IMR-90 (cell line): Measurements from ENCODE around the gene SAXO1. TPM values are rescaled to one million over a fixed set of nuclear protein-coding genes. Genes with fewer than 3 reads are reported as not detected.

Experiments used
- ATAC-seq: fragments of 200-7000 bp; cut with Tn5 transposase; 2 replicates; pipeline ENCODE4 v1.9.1; 2020; ENCODE audit warnings: low read depth, mild to moderate bottlenecking, moderate library complexity
- BruUV-seq: library from RNA; stranded (reverse); fragments of 400-500 nt; replicated peaks from 2 replicates; lab custom pipeline; 2021; lab: Mats Ljungman, UMichigan
- CTCF ChIA-PET: fragments of 300-600 bp; formaldehyde crosslinking; extraction: SDS; loops from one replicate; lab custom pipeline; 2021; ENCODE audit warnings: antibody characterized with exemption; lab: Yijun Ruan, JAX
- POLR2A ChIA-PET: fragments of 300-600 bp; sonication (Branson Sonifier 250); formaldehyde crosslinking; loops from one replicate; lab custom pipeline; 2022; ENCODE audit warnings: antibody characterized with exemption; ENCODE audit not compliant: unreplicated experiment; lab: Charles Lee
- DNase-seq: peaks from one replicate; pipeline ENCODE4 v3.0.0; 2013
- H2AFZ ChIP-seq: replicated peaks from 2 replicates; pipeline ENCODE3; 2013; ENCODE audit warnings: low read length, mild to moderate bottlenecking; ENCODE audit not compliant: poor library complexity
- H2AK5ac ChIP-seq: 2 replicates; pipeline ENCODE4 v1.6.1; 2013; ENCODE audit warnings: low read depth, low read length, inconsistent platforms
- H2AK9ac ChIP-seq: replicated peaks from 2 replicates; pipeline ENCODE3; 2013; ENCODE audit warnings: mild to moderate bottlenecking, low read depth, low read length, moderate library complexity; ENCODE audit not compliant: poor library complexity
- H2BK120ac ChIP-seq: 2 replicates; pipeline ENCODE4 v1.6.1; 2013; ENCODE audit warnings: low read depth, low read length, inconsistent platforms
- H2BK15ac ChIP-seq: 3 replicates; pipeline ENCODE4 v1.6.1; 2013; ENCODE audit warnings: low read depth, low read length, inconsistent platforms
- H2BK20ac ChIP-seq: 2 replicates; pipeline ENCODE4 v1.6.1; 2013; ENCODE audit warnings: low read depth, mild to moderate bottlenecking, inconsistent platforms, low read length, moderate library complexity
- H2BK5ac ChIP-seq: 2 replicates; pipeline ENCODE4 v1.6.1; 2013; ENCODE audit warnings: mild to moderate bottlenecking, low read depth, low read length, inconsistent platforms; ENCODE audit not compliant: poor library complexity, severe bottlenecking
- H3K14ac ChIP-seq: replicated peaks from 2 replicates; pipeline ENCODE4 v1.6.1; 2013; ENCODE audit warnings: low read depth, low read length, inconsistent platforms
- H3K18ac ChIP-seq: 2 replicates; pipeline ENCODE4 v1.6.1; 2013; ENCODE audit warnings: low read depth, low read length, control low read depth
- H3K23ac ChIP-seq: 2 replicates; pipeline ENCODE4 v1.6.1; 2013; ENCODE audit warnings: low read depth, low read length, inconsistent platforms
- H3K27ac ChIP-seq: 2 replicates; pipeline ENCODE4 v1.5.1; 2013; ENCODE audit warnings: mild to moderate bottlenecking, control low read depth, low read length; ENCODE audit not compliant: insufficient read depth
- H3K27me3 ChIP-seq: 2 replicates; pipeline ENCODE4 v1.6.1; 2013; ENCODE audit warnings: low read length; ENCODE audit not compliant: control insufficient read depth, insufficient read depth
- H3K36me3 ChIP-seq: 2 replicates; pipeline ENCODE4 v1.6.1; 2013; ENCODE audit warnings: low read length, mixed read lengths; ENCODE audit not compliant: control insufficient read depth, insufficient read depth
- H3K4ac ChIP-seq: 2 replicates; pipeline ENCODE4 v1.6.1; 2013; ENCODE audit warnings: low read depth, low read length, inconsistent platforms
- H3K4me1 ChIP-seq: 2 replicates; pipeline ENCODE4 v1.6.1; 2013; ENCODE audit warnings: low read length, mixed read lengths; ENCODE audit not compliant: control insufficient read depth, insufficient read depth
- H3K4me2 ChIP-seq: 2 replicates; pipeline ENCODE4 v1.6.1; 2013; ENCODE audit warnings: low read depth, mild to moderate bottlenecking, control low read depth, low read length, moderate library complexity
- H3K4me3 ChIP-seq: 2 replicates; pipeline ENCODE4 v1.5.1; 2013; ENCODE audit warnings: low read depth, mild to moderate bottlenecking, control low read depth, low read length, moderate library complexity; ENCODE audit not compliant: insufficient read depth
- H3K56ac ChIP-seq: 2 replicates; pipeline ENCODE4 v1.6.1; 2013; ENCODE audit warnings: low read length, inconsistent platforms; ENCODE audit not compliant: insufficient read depth; ENCODE audit errors: extremely low read depth
- H3K79me1 ChIP-seq, 2 experiments: 2 replicates each; pipeline ENCODE4 v1.6.1; 2013; ENCODE audit warnings: low read length in 2 of 2, inconsistent platforms in 1 of 2, low read depth in 1 of 2
- H3K9ac ChIP-seq: 2 replicates; pipeline ENCODE4 v1.6.1; 2013; ENCODE audit warnings: low read depth, low read length, control low read depth
- H3K9me1 ChIP-seq: 2 replicates; pipeline ENCODE4 v1.6.1; 2013; ENCODE audit warnings: low read length, inconsistent platforms; ENCODE audit not compliant: insufficient read depth
- H3K9me3 ChIP-seq: 2 replicates; pipeline ENCODE4 v1.6.1; 2013; ENCODE audit warnings: low read length; ENCODE audit not compliant: control insufficient read depth, insufficient read depth
- H4K20me1 ChIP-seq: 2 replicates; pipeline ENCODE4 v1.6.1; 2013; ENCODE audit warnings: low read length, inconsistent platforms; ENCODE audit not compliant: insufficient read depth
- H4K5ac ChIP-seq: 2 replicates; pipeline ENCODE4 v1.6.1; 2013; ENCODE audit warnings: mild to moderate bottlenecking, low read depth, low read length, control low read depth
- H4K8ac ChIP-seq, 2 experiments: 2 replicates each; pipeline ENCODE4 v1.6.1; 2013; ENCODE audit warnings: low read depth in 2 of 2, low read length in 2 of 2, control low read depth in 1 of 2, inconsistent platforms in 1 of 2
- H4K91ac ChIP-seq: 2 replicates; pipeline ENCODE4 v1.6.1; 2013; ENCODE audit warnings: low read depth, low read length, inconsistent platforms; ENCODE audit not compliant: insufficient read depth
- BHLHE40 ChIP-seq: fragments of 150-350 bp; IDR thresholded peaks from 2 replicates; pipeline ENCODE4 v1.6.1; 2016; ENCODE audit warnings: mild to moderate bottlenecking, low read depth, low read length
- CEBPB ChIP-seq: IDR thresholded peaks from 2 replicates; pipeline ENCODE4 v1.6.1; 2012; ENCODE audit warnings: low read depth, low read length, improper control_type of control experiment
- CHD1 ChIP-seq: IDR thresholded peaks from 2 replicates; pipeline ENCODE4 v1.6.1; 2012; ENCODE audit warnings: low read depth, low read length, improper control_type of control experiment
- CTCF ChIP-seq: conservative IDR thresholded peaks from 2 replicates; pipeline ENCODE4 v1.5.1; 2012; ENCODE audit warnings: mild to moderate bottlenecking, low read depth, low read length, improper control_type of control experiment
- ELK1 ChIP-seq: fragments of 150-350 bp; IDR thresholded peaks from 2 replicates; pipeline ENCODE4 v1.6.1; 2016; ENCODE audit warnings: low read depth, mild to moderate bottlenecking, low read length, moderate library complexity, borderline replicate concordance
- FOS ChIP-seq: fragments of 150-350 bp; IDR thresholded peaks from 2 replicates; pipeline ENCODE4 v1.6.1; 2016; ENCODE audit warnings: low read depth, low read length
- MAFK ChIP-seq: IDR thresholded peaks from 2 replicates; pipeline ENCODE4 v1.6.1; 2012; ENCODE audit warnings: low read depth, low read length, improper control_type of control experiment
- MAZ ChIP-seq: IDR thresholded peaks from 2 replicates; pipeline ENCODE4 v1.6.1; 2012; ENCODE audit warnings: low read depth, mild to moderate bottlenecking, low read length, improper control_type of control experiment, moderate library complexity, borderline replicate concordance
- MXI1 ChIP-seq: IDR thresholded peaks from 2 replicates; pipeline ENCODE4 v1.6.1; 2012; ENCODE audit warnings: low read depth, mild to moderate bottlenecking, low read length, moderate library complexity, borderline replicate concordance
- NFE2L2 ChIP-seq: fragments of 150-350 bp; IDR thresholded peaks from 2 replicates; pipeline ENCODE4 v1.6.1; 2016; ENCODE audit warnings: low read depth, mild to moderate bottlenecking, low read length
- POLR2A ChIP-seq: IDR thresholded peaks from 2 replicates; pipeline ENCODE4 v1.6.1; 2012; ENCODE audit warnings: mild to moderate bottlenecking, low read depth, low read length
- RAD21 ChIP-seq: IDR thresholded peaks from 2 replicates; pipeline ENCODE4 v1.6.1; 2012; ENCODE audit warnings: low read length, improper control_type of control experiment
- RCOR1 ChIP-seq: IDR thresholded peaks from 2 replicates; pipeline ENCODE4 v1.6.1; 2012; ENCODE audit warnings: mild to moderate bottlenecking, low read length, improper control_type of control experiment; ENCODE audit not compliant: insufficient replicate concordance
- RFX5 ChIP-seq: IDR thresholded peaks from 2 replicates; pipeline ENCODE4 v1.8.0; 2012; ENCODE audit warnings: low read depth, mild to moderate bottlenecking, low read length, moderate library complexity
- SMC3 ChIP-seq: fragments of 150-350 bp; IDR thresholded peaks from 2 replicates; pipeline ENCODE4 v1.6.1; 2016; ENCODE audit warnings: low read depth, mild to moderate bottlenecking, antibody characterized with exemption, low read length, moderate library complexity
- USF2 ChIP-seq: fragments of 150-350 bp; IDR thresholded peaks from 2 replicates; pipeline ENCODE4 v1.6.1; 2017; ENCODE audit warnings: mild to moderate bottlenecking, antibody characterized with exemption, low read length, low read depth
- WGBS, 2 experiments: methylation state at CpG; one replicate each; pipeline versions ENCODE4 v1.1.5 to v1.1.7; 2013; ENCODE audit warnings: missing lambda C conversion rate in 2 of 2; ENCODE audit not compliant: insufficient read length in 1 of 2; ENCODE audit errors: extremely low coverage in 2 of 2; 5-methylcytosine and 5-hydroxymethylcytosine counted together
- dilution Hi-C: fragments of 300-500 bp; cut with HindIII; formaldehyde crosslinking; loops from one replicate; pipeline ENCODE4 v1.14.3; 2018; ENCODE audit warnings: low sequenced_read_pairs; ENCODE audit not compliant: unreplicated experiment
- in situ Hi-C: fragments of 300-500 bp; cut with MboI; formaldehyde crosslinking; loops from 3 replicates; pipeline ENCODE4 v1.14.3; 2019; ENCODE audit warnings: low sequenced_read_pairs, inconsistent platforms, mixed read lengths
- intact Hi-C: fragments of 100-400 bp; cut with micrococcal nuclease; formaldehyde crosslinking; loops from 2 replicates; pipeline ENCODE4 v1.10.0; 2022
- polyA plus RNA-seq, 3 experiments: library from polyadenylated mRNA; depleted of rRNA; stranded (reverse); fragments of >200 nt; gene quantifications; 2 replicates each; pipeline ENCODE4 v1.2.3, GENCODE V29; 2012; ENCODE audit warnings: low replicate concordance in 1 of 3
- total RNA-seq: library from RNA; depleted of rRNA; stranded (reverse); fragments of >200 nt; gene quantifications from 2 replicates; pipeline ENCODE4 v1.2.3, GENCODE V29; 2012

The SAXO1 gene
- total and polyA plus RNA-seq, 2 of the 4 experiments (the other 2 are of a cell fraction) = not detected

GRCh38 chr9:19009391-19009965, 23.5 kb downstream of the SAXO1 start:
- H3K27me3 ChIP-seq = peaks cover 11% of the 10 kb centered on the region
- H3K27ac ChIP-seq = no peak overlapping the region
- H3K9ac ChIP-seq = no peak overlapping the region
- dilution Hi-C loops (no loop called here), in situ Hi-C loops (no loop called here), intact Hi-C loops (no loop called here)
- H2AK5ac ChIP-seq = no peak overlapping the region
- H4K91ac ChIP-seq = no peak overlapping the region
- H3K18ac ChIP-seq = no peak overlapping the region
- H3K36me3 ChIP-seq = no peaks in the 10 kb centered on the region
- H2BK15ac ChIP-seq = no peak overlapping the region
- H3K4ac ChIP-seq = no peak overlapping the region
- H3K4me3 ChIP-seq = no peak overlapping the region
- H3K23ac ChIP-seq = no peak overlapping the region
- H4K5ac ChIP-seq = no peak overlapping the region
- no CpG with 5 or more reads among the region's 5 CpGs for WGBS, 2 experiments
- no peak overlapping the region for H4K8ac ChIP-seq
- H2BK120ac ChIP-seq = no peak overlapping the region
- no peak for DNase-seq
- H3K4me1 ChIP-seq = no peaks in the 10 kb centered on the region
- H2BK20ac ChIP-seq = no peak overlapping the region
- BruUV-seq = no TSS peak
- POLR2A ChIA-PET = interaction anchor here (0.6 kb wide), 1 partner anchor 567 kb away, joined by 3 read pairs; no protein-coding TSS in a partner anchor
- no peak overlapping the region for H3K14ac ChIP-seq
- H3K56ac ChIP-seq = no peak overlapping the region
- H3K9me3 ChIP-seq = peaks cover 2% of the 10 kb centered on the region; the same call in 1 of the 2 replicates
- no peak for ATAC-seq
- no peak overlapping the region for H2AFZ ChIP-seq
- H2AK9ac ChIP-seq = no peak overlapping the region
- no peaks in the 10 kb centered on the region for H3K79me1 ChIP-seq
- no peak for TF ChIP-seq MAZ
- no peak for TF ChIP-seq CTCF
- TF ChIP-seq CHD1 = no peak
- TF ChIP-seq CEBPB = no peak
- TF ChIP-seq RCOR1 = no peak
- TF ChIP-seq NFE2L2 = no peak
- TF ChIP-seq RAD21 = no peak
- no peak for TF ChIP-seq ELK1
- TF ChIP-seq MXI1 = no peak
- no peak for TF ChIP-seq RFX5
- TF ChIP-seq USF2 = no peak
- no peak for TF ChIP-seq POLR2A
- no peak for TF ChIP-seq FOS
- TF ChIP-seq SMC3 = no peak
- no peak for TF ChIP-seq BHLHE40
- no peak for TF ChIP-seq MAFK
- H3K4me2 ChIP-seq = no peak overlapping the region
- CTCF ChIA-PET = no interaction called here
- H3K9me1 ChIP-seq = no peaks in the 10 kb centered on the region
- no peak overlapping the region for H2BK5ac ChIP-seq
- no peaks in the 10 kb centered on the region for H4K20me1 ChIP-seq
